Umbilical cord (tissue), 2 donors: ENCODE measurements around the gene OPRL1. TPM values are rescaled to one million over a fixed set of nuclear protein-coding genes. Genes with fewer than 3 reads are reported as not detected.
A peak's percentile ranks its signal among the peaks of the same experiment; 100 is the strongest.

Experiments
- DNase-seq: peaks from one replicate; pipeline ENCODE4 v3.0.0-alpha.2; 2015; ENCODE audit warnings: low spot score
- total RNA-seq: library from RNA; depleted of rRNA; stranded (reverse); fragments of >200 nt; gene quantifications from one replicate; pipeline ENCODE4 v1.2.3, GENCODE V29; 2014; ENCODE audit warnings: low replicate concordance; ENCODE audit not compliant: insufficient read depth

The OPRL1 gene
- total RNA-seq, 1 donor from 2014 or later: 2.9 TPM

GRCh38 chr20:64056639-64056888, 23.3 kb upstream of the OPRL1 start:
- no peak for DNase-seq

- DNase-seq: no peak
Observed at GRCh38 chr20:64056889-64057627, 22.8 kb upstream of the OPRL1 start.

GRCh38 chr20:64057628-64058498, 22.0 kb upstream of the OPRL1 start:
- peak; percentile 69 for DNase-seq

GRCh38 chr20:64058536-64058935, 21.3 kb upstream of the OPRL1 start:
- no peak for DNase-seq

- DNase-seq: no peak
Observed at GRCh38 chr20:64062276-64062595, 17.6 kb upstream of the OPRL1 start.

- peak; percentile 98 for DNase-seq
Observed at GRCh38 chr20:64062596-64063388, 17.1 kb upstream of the OPRL1 start, which contains the start of gene TCEA2. TSS of gene TCEA2 (plus strand) at chr20:64063198. CDS start at chr20:64063313, 115 bp downstream.

GRCh38 chr20:64063389-64064144, 16.3 kb upstream of the OPRL1 start:
- DNase-seq: no peak

GRCh38 chr20:64064145-64064698, 15.7 kb upstream of the OPRL1 start:
- no peak for DNase-seq

- DNase-seq: no peak
Observed at GRCh38 chr20:64065062-64065973, 14.6 kb upstream of the OPRL1 start.

- DNase-seq: no peak
Observed at GRCh38 chr20:64065974-64066343, 13.9 kb upstream of the OPRL1 start.

- DNase-seq: no peak
Observed at GRCh38 chr20:64067005-64067632, 12.8 kb upstream of the OPRL1 start.

- no peak for DNase-seq
Observed at GRCh38 chr20:64067733-64068307, 12.1 kb upstream of the OPRL1 start.

- no peak for DNase-seq
Observed at GRCh38 chr20:64068386-64069208, 11.3 kb upstream of the OPRL1 start.

GRCh38 chr20:64069209-64069613, 10.7 kb upstream of the OPRL1 start:
- no peak for DNase-seq

GRCh38 chr20:64069614-64070243, 10.2 kb upstream of the OPRL1 start:
- no peak for DNase-seq

GRCh38 chr20:64070244-64070993, 9.5 kb upstream of the OPRL1 start:
- DNase-seq: no peak
